ENCODE results near the gene TBX2. TPM values are rescaled to one million over a fixed set of nuclear protein-coding genes. Genes with fewer than 3 reads are reported as not detected.
A peak's percentile ranks its signal among the peaks of the same experiment; 100 is the strongest.

Gene TBX2
- total RNA-seq, 1 experiment from 2014 or later: 5.6 TPM

DNA sequence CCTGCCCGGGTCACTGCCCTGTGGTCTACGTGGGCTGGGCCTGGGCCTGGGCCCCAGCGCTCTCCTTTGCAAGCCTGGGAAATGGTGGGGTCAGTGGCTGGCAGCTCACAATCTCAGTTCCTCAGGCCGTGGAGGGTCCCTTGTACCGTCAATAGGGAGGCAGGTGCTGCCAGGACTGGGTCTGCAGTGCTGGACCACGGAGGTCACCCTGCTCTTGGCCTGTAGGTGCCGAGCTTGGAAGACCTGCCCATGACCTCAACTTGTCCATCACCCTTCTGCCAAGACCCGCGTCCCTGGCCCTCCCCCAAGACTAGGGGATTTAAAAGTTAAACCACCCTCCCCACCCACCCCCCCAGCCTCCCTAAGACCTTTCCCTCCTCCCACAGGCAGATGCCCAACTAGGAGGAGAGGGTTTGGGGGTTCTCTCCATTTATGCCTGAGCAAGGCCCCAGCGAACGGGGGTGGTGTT, 2.5 kb downstream of the TBX2 start:
- no peak for DNase-seq (ENCODE audit: low read depth)

DNA sequence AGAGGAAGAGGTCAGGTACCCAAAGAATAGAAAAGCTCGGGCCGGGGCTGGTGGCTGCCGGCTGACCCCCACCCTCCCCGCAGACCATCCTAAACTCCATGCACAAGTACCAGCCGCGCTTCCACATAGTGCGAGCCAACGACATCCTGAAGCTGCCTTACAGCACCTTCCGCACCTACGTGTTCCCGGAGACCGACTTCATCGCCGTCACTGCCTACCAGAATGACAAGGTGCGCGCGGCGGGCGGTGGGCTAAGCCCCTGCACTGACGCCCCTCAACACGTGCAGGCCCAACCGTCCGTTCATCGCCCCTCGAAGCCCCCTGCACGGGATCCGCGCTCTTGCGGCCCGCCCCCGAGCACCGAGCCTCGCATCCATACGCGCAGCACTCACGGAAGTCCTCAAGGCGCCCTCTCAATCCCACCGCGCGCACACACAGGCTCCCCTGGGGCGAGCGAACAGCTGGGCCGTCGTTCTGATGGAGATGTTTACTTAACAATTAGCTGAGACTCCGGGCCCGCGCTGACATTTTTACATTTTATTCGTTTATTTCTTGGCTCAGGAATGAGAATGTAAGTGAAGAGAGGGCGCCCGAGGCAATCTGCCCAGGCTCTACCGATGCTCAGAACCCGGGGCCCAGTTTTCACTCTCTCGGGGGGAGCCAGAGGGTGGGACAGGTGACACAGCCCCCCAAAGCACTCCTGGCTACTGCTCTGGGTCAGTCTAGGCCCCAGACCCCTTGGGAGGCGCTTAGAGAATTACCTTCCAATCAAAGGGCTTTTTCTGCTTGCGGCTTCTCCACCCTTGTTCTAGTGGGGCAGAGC, 3.5 kb downstream of the TBX2 start:
- no peak for DNase-seq (ENCODE audit: low read depth)

DNA sequence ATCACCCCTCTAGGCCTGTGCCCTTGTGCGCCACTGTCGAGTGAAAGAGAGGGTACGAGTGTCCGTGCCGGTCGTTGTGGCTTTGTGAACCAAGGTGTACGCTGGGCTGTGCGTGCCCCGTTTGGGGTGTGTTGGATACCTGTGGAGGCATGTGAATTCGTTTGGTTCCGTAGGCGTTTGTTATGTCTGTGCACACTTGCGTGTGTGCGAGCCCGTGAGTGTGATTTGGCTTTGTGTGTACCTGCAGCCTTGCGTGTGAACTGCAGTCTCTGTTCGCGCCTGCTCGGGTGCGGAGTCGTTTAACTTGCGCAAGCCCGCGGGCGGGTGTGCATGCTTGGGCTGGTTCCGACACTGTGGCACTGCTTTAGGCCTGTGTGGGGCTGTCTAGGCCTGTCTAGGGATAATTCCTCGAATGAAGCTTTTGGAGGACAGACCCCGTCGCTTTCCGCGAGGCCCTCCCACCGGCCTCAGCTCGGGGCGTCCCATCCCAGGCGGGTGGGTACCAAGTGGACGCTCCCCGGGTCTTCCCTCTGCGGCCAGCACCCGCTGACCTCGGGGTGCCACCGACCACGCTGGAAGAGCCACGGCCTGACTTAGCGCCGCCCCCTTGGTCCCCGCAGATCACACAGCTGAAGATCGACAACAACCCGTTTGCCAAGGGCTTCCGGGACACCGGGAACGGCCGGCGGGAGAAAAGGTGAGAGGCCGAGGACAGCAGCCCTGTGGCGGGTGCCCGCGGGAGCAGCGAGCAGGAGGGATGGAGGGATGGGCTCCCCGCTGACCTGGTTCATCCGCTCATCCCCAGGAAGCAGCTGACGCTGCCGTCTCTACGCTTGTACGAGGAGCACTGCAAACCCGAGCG, 4.4 kb downstream of the TBX2 start:
- DNase-seq (ENCODE audit: low read depth): no peak

DNA sequence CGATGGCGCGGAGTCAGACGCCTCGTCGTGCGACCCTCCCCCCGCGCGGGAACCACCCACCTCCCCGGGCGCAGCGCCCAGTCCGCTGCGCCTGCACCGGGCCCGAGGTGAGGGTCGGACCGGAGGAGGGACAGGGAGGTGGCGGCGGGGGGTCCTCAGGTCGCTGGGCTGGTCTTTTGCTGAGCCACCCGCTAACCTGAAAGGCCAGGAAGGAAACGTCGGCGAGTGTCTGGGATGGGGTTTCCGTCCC, 4.9 kb downstream of the TBX2 start:
- no peak for DNase-seq (ENCODE audit: low read depth)

DNA sequence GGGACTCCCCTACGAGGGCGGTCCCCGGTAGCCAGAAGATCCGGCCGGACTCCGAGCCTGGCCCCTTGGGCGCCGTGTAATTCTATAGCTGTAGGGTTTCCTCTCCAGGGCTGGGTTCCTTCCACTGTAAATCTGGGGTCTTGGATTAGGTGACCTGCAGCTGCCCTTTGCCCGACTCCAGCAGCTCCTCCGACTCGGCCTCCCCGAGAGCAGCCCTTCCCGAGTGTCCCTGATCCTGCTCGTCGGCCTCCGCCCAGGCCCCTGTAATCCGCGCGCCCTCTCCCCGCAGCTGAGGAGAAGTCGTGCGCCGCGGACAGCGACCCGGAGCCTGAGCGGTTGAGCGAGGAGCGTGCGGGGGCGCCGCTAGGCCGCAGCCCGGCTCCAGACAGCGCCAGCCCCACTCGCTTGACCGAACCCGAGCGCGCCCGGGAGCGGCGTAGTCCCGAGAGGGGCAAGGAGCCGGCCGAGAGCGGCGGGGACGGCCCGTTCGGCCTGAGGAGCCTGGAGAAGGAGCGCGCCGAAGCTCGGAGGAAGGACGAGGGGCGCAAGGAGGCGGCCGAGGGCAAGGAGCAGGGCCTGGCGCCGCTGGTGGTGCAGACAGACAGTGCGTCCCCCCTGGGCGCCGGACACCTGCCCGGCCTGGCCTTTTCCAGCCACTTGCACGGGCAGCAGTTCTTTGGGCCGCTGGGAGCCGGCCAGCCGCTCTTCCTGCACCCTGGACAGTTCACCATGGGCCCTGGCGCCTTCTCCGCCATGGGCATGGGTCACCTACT, 5.5 kb downstream of the TBX2 start:
- DNase-seq (ENCODE audit: low read depth): no peak

DNA sequence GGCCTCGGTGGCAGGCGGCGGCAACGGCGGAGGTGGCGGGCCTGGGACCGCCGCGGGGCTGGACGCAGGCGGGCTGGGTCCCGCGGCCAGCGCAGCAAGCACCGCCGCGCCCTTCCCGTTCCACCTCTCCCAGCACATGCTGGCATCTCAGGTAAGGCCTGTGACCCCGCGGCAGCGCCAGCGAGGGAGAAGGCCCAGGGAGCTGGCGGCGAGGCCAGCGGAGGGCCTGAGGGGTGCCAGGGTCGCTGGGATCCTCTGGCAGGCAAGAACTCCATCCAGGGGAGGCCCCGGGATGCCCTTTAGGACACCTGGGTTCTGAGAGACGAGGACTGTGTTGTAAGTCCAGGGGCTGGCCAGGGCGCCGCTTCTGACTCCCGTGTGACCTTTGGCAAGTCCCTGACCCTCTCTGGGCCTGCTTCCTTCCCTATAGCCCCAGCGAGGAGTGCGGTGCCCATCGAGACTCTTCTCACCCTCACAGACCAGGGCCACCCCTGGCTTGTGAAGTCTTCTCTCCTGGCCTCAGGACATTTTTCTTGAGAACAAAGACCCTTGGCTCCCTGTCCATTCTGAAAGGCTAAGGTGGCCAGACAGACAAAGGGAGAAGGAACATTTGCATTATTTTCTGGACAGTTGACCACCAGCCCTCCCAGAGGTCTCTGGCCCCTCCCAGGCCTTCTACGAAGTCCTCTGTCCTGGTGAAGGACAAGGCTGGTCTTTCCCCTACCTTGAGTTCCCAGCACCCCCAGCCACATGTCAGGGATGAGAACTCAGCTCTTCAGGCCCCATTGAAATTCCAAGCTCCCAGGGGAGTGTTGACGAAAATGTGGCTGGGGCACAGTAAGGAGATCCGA, 6.3 kb downstream of the TBX2 start:
- no peak for DNase-seq (ENCODE audit: low read depth)

DNA sequence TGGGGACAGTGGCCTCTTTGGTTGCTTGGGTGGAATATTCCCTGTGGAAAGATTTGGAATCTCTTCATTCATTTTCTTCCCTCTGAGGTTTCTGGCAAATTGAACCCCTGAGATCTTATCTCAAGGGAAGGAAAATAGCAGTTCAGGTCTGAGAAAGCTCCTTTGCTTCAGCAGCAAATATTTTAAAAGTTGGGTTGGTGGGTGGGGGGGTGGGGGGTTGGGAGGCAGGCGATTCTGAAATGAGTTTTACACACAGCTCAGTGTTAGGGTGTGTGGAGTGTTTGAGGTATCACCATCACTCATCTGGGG, 6.8 kb downstream of the TBX2 start:
- no peak for DNase-seq (ENCODE audit: low read depth)

DNA sequence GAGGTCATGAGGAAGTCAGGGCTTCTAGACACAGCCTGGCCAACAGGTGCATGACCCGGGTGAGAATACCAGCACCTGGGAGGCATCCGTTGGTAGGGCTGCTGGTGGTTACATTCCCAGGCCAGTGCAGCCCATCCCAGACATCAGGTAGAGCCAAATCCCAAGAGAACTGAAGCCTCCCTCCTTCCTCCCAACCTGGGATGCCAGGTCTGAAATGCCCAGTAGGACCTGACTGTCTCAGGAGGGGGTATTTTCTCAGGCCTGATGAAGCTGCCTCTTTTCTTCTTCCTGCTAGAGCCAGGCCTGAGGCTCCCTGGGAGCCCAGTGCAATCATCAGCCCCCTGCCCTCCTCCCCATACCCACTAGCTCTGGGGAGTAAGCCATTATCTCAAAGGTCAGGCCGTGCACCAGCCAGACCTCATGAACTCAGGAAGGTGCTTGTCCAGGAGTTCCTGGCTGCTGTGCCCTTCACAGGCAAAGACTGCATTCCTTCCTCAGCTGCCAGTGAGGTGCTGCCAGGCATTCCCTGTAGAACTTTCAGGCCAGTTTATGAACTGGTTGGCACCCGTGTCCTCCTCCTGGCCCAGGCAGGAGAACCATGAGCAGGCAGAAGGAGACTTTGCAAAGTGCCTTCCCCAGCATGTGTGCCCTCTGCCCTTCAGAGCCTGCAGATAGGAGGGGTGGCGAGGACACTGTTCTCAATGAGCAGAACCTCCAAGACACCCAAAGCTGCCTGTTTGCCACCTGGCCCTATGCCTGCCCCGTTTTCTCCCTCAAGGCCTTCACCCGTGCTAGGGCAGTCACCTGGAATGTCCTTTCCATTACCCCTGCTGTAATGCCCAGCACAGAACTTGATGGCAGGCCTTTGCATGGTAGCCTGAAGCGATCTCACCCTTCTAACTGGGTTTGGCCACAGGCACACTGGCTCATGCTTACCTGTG, 7.6 kb downstream of the TBX2 start:
- DNase-seq (ENCODE audit: low read depth): no peak

DNA sequence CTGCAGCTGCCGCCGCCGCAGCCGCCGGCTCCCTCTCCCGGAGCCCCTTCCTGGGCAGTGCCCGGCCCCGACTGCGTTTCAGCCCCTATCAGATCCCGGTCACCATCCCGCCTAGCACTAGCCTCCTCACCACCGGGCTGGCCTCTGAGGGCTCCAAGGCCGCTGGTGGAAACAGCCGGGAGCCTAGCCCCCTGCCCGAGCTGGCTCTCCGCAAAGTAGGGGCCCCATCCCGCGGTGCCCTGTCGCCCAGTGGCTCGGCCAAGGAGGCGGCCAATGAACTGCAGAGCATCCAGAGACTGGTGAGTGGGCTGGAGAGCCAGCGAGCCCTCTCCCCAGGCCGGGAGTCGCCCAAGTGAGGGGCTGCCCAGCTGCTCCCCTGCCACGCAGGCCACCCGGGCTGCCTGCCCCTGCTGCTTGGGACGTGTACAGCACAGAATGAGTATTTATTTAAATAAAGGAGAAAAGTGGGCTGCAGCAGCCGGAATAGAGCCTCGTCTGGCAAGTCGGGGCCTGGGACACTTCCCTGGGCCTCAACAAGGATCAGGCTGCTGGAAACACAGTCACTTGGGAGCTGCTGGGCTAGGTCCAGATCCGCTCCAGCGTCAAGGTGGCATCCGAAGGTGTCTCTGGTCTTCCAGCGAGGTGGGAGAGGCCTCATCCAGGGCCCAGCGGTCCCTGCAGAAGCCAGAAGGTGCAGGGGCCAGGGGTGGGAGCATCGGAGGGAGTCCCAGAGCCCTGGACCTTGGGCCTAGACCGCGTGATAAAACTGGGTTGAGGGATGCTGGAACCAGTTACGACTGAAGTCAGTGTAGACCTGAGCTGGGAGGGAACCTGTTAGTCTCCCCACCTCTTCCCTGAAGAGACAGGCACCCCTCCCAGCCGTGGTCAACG, 8.8 kb downstream of the TBX2 start:
- DNase-seq (ENCODE audit: low read depth): no peak

DNA sequence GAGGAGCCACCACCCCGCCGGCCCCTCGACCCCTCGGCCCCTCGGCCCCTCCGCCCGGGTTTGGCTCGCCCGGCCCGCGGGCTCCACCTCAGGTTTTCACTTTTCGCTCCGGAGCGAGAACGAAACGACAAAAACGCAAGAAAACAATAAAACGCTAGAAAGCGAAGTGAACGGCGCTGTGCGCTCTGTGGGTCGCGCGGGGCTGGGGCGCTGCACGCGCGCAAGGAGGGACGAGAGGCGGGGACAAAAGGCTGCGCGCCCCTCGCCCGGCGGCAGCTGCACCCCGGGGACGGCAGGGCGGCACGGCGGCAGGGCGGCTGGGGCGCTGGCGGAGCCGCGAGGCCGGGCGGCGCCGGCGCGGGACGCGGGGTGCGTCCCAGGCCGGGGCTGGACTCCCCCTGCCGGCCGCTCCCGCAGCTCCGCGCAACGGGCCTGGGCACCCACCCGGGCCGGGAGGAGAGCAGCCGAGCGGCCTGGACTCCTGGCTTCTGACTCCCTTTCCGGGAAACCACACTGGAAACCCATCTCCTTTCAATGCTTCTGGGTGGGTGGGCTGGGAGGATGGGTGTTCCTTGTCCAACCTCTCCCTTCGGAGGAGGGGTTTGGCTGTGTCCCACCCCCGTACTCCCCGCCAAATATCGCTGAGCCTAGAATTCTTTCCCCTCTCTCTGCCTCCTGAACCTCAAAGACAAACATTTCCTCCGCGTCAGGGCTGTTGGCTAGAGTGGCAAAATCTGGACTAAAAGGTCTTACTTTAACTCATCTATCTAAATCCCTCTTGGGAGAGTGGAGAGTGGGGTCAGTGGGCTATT, 9.9 kb downstream of the TBX2 start:
- DNase-seq (ENCODE audit: low read depth): peak; percentile 57

DNA sequence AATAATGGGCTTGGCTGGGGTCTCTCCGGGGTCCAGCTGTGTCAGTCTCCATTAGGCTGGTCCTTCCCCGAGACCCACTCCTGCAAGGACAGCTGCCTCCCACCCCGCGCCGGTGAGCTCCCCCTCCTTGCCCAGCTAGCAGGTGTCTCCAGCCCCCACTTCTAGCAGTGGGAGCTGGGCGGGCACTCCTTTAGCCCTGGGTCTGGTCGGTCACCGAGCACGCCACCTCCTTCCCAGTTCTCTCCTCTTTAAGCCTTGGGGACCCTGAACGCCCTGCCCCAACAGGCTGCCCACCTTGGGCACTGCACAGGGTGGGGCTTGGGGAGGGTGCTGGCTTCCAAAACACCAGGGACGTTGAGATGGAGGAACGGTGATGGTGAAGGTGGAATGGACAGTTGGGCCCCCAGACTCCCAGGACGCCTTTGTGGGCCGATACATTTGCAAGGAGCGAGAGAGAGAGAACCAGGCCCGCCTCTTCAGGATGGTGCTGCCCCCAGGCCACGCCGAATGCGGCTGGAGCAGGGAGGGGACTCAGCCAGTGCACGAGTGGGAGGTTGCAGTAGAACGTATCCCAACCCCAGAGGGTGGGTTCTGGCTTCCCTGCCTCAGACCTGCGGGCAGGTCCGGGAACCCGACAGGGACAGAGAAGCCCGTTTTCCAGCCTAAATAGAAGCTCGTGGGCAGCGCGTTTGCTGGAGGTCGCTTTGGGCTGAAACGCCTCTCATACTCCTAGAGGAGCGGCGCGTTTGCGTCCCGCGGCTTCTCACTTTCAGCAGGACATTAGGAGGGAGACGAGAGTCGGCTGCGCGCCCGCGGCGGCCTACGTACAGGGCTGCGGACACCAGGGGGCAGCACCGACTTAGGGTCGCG, 10.7 kb downstream of the TBX2 start:
- no peak for DNase-seq (ENCODE audit: low read depth)

DNA sequence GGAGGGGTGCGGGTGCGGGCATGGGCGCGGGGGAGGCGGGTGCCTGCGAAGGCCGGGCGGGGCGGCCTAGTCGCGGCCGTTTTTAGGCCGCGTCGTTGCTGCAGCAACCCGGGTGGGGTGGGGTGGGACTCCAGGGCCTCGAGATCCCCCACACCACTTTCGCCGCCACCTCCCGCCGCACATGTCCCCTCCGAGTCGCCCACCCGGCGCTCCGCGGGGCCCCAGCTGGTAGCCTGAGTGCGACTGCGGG, 11.3 kb downstream of the TBX2 start:
- no peak for DNase-seq (ENCODE audit: low read depth)

DNA sequence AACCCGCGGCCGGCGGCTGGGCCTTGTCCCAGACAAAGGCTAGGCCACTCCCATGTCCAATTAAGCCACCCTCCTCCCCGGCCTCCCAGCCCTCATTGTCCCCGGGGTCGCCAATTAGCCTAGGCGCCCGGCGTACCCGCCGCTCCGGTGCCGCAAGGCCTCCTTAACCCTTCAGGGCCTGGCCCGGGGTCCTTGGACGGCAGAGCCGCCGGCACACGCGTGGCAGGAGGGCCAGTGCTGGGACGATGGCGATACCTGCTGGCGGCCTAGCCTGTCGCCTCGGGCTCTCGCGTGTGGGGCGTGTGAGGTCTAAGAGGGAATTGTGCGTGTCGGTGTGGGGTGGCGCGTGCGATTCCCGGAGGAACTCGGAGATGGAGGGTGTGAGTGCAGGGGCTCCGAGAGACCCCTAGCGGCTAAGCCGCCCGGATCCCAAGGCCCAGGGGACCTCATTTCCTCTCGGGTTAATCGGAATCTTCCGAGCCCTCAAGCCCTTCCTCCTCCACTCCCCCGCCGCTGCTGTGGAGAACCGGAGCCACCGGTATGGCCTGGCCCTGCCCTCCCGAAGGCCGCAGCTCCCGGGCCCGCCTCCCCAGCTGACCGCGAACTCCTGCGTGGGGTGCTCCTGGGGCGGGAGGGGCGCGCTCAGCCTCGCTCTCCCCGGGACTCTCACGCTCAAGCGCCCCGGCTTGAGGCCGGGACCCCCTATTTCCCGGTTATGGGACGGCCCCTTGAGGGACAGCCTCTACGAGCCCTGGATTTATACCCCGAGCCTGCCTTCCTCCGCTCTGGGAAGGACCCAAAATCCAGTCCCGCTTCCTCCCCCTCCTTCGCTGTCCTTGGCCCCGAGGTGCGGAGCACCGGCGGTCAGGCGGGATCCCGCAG, 11.9 kb downstream of the TBX2 start:
- peak; percentile 49 for DNase-seq (ENCODE audit: low read depth)

DNA sequence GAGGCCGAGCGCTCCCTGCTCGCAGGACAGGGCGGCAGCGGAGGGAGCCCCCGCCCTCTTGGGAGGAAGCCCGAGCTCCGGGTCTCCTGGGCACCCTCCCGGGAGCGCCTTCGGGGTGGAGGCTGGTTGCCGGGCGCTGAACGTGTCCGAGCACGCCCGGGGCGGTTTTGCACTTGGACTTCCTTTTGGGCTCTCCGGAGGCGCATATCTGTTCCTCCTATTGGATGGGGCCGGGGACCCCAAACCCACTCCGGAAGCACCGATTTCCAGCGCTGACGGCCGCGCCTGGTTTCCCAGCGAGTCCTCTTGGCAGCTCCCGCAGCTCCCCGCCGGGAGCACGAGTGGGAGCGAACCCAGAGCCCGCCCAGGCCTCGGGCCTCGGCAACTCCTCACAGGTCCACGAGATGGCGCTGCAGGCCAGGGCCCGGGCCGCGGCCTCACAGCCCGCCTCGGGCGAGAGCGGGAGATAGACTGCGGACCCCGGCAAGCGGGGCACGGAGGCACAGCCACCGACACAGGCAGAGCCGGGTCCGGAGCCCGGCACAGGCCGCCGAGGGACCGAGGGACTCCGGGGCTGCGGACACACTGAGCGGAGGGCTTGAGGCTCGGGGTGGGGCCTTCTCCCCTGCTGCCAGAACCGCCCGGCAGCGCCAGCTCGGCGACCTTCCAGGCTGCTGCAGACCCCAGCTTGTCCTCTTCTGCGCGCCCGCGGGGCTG, 12.7 kb downstream of the TBX2 start:
- peak; percentile 79 for DNase-seq (ENCODE audit: low read depth)

DNA sequence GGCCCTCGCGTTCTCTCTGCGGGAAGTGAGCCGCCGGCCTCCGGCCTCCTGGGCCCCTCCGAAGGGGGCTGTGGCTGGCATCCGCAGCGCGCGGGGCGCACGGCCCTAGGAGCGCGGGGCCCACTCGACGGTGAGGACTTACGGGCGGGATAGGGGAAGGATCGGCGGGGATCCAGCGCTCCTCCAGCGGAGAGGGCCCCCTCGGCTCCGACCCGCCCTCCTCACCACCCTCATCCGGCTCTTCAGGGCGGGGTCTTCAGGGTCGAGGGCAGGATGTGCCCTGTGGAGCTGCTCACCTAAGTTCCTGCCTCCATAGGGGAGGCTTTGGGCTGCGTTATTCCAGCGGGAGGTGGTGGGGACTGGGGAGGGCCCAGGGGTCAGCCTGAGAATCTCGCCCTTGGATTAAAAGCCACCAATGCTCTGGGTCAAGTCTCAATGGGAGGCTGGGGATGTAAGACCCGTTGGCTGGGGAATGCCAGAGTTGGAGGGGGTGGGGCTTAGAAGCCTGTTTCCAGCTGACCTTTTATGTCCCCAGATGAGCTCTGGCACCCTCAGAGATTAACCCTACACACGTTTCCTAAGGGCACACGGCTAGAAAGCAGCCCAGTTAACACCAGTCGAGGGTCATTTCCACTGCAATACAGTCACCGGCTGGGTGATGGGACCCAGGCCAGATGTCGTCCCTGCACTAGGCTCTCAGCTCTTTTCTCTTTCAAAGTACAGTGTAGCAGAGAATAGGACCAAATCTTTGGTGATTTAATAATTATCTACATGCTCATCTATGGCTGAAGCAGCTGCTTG, 13.4 kb downstream of the TBX2 start:
- DNase-seq (ENCODE audit: low read depth): no peak
